A549 (cell line): ENCODE measurements around the gene SUPT20H. TPM values are rescaled to one million over a fixed set of nuclear protein-coding genes. Genes with fewer than 3 reads are reported as not detected.

Source experiments
- ATAC-seq, 2 experiments: fragments of 200-7000 bp in 1 of 2; fragments of >200 bp in 1 of 2; cut with Nextera tagmentation in 1 of 2; cut with Tn5 transposase in 1 of 2; 3 replicates each; pipeline versions ENCODE4 v1.8.0 to v1.9.1; 2018 to 2020; ENCODE audit warnings: mild to moderate bottlenecking in 1 of 2, moderate library complexity in 1 of 2
- CTCF ChIA-PET: fragments of 300-600 bp; sonication (Branson Sonifier 250); formaldehyde crosslinking; extraction: SDS; loops from one replicate; lab custom pipeline; 2021; ENCODE audit warnings: antibody characterized with exemption, inconsistent platforms; lab: Yijun Ruan, JAX
- POLR2A ChIA-PET: fragments of 350-600 bp; formaldehyde crosslinking; extraction: SDS; loops from one replicate; lab custom pipeline; 2021; ENCODE audit warnings: antibody characterized with exemption, inconsistent platforms; lab: Yijun Ruan, JAX
- DNase-seq, 2 experiments: peaks; one replicate each; pipeline versions ENCODE4 v3.0.0 to v3.0.0-alpha.2; 2011 to 2016; ENCODE audit warnings: low read depth in 1 of 2, low spot score in 1 of 2
- FAIRE-seq: peaks from 2 replicates; lab custom pipeline; 2011; peaks lifted over from hg19 to GRCh38; lab: Jason Lieb, UNC
- H3K27ac ChIP-seq, 2 experiments: fragments of >200 bp; sonication (Bioruptor Twin); formaldehyde crosslinking; 3 replicates each; pipeline ENCODE4 v1.5.1; 2016 to 2017
- H3K4me1 ChIP-seq: fragments of >200 bp; sonication (Bioruptor Twin); formaldehyde crosslinking; 3 replicates; pipeline ENCODE4 v1.6.1; 2016
- H3K4me2 ChIP-seq: fragments of >200 bp; sonication (Bioruptor Twin); formaldehyde crosslinking; 3 replicates; pipeline ENCODE4 v1.6.1; 2016
- H3K4me3 ChIP-seq: fragments of >200 bp; sonication (Bioruptor Twin); formaldehyde crosslinking; 3 replicates; pipeline ENCODE4 v1.5.1; 2016
- H3K9me3 ChIP-seq: fragments of >200 bp; sonication (Bioruptor Twin); formaldehyde crosslinking; 3 replicates; pipeline ENCODE4 v1.6.1; 2016
- BHLHE40 ChIP-seq: IDR thresholded peaks from 2 replicates; pipeline ENCODE4 v1.6.1; 2012; ENCODE audit warnings: low read depth, low read length, inconsistent platforms
- CBX2 ChIP-seq: fragments of 200-600 bp; sonication (generic); IDR thresholded peaks from 2 replicates; pipeline ENCODE4 v1.6.1; 2016; ENCODE audit warnings: low read depth, mild to moderate bottlenecking, borderline replicate concordance
- EHF ChIP-seq: fragments of 250-450 bp; sonication (Bioruptor Pico); IDR thresholded peaks from 2 replicates; pipeline ENCODE4 v1.5.0; 2020; ENCODE audit warnings: mild to moderate bottlenecking
- EHMT2 ChIP-seq: fragments of 200-600 bp; sonication (generic); IDR thresholded peaks from 2 replicates; pipeline ENCODE4 v1.6.1; 2016; ENCODE audit warnings: antibody characterized with exemption, low read depth, mild to moderate bottlenecking, moderate library complexity
- ELK1 ChIP-seq: fragments of 150-350 bp; IDR thresholded peaks from 2 replicates; pipeline ENCODE4 v1.6.1; 2014; ENCODE audit warnings: low read depth, mild to moderate bottlenecking, low read length
- FOSB ChIP-seq: fragments of 250-450 bp; sonication (Bioruptor Pico); IDR thresholded peaks from 2 replicates; pipeline ENCODE4 v1.5.0; 2020; ENCODE audit warnings: mild to moderate bottlenecking, moderate library complexity
- FOSL2 ChIP-seq, 2 experiments: fragments of 450-650 bp in 1 of 2; fragments of >200 bp in 1 of 2; sonication (Bioruptor Twin) in 1 of 2; formaldehyde crosslinking; IDR thresholded peaks; 2 replicates each; pipeline versions ENCODE4 v1.5.0 to v1.6.1; 2016 to 2020; ENCODE audit warnings: mild to moderate bottlenecking in 1 of 2, moderate library complexity in 1 of 2
- FOXS1 ChIP-seq: fragments of 250-450 bp; sonication (Bioruptor Pico); IDR thresholded peaks from 2 replicates; pipeline ENCODE4 v1.5.0; 2020; ENCODE audit warnings: mild to moderate bottlenecking, moderate library complexity
- HOXB13 ChIP-seq: fragments of 250-450 bp; sonication (Bioruptor Pico); IDR thresholded peaks from 2 replicates; pipeline ENCODE4 v1.5.0; 2020; ENCODE audit warnings: low read depth, mild to moderate bottlenecking, moderate library complexity
- HOXB5 ChIP-seq: fragments of 250-450 bp; sonication (Bioruptor Pico); IDR thresholded peaks from 2 replicates; pipeline ENCODE4 v1.5.0; 2020; ENCODE audit warnings: mild to moderate bottlenecking, moderate library complexity
- JUN ChIP-seq, 2 experiments: fragments of >200 bp; sonication (Bioruptor Twin); formaldehyde crosslinking; IDR thresholded peaks; 2 replicates in 1 of 2; 3 replicates in 1 of 2; pipeline ENCODE4 v1.6.1; 2016 to 2017
- JUNB ChIP-seq: fragments of >200 bp; sonication (Bioruptor Twin); formaldehyde crosslinking; IDR thresholded peaks from 2 replicates; pipeline ENCODE4 v1.6.1; 2016
- KDM5A ChIP-seq: fragments of 200-600 bp; sonication (generic); IDR thresholded peaks from 2 replicates; pipeline ENCODE4 v1.6.1; 2016; ENCODE audit warnings: antibody characterized with exemption, mild to moderate bottlenecking
- MAX ChIP-seq: IDR thresholded peaks from 2 replicates; pipeline ENCODE4 v1.6.1; 2012
- MYC ChIP-seq: IDR thresholded peaks from 2 replicates; pipeline ENCODE4 v1.6.1; 2012; ENCODE audit warnings: mild to moderate bottlenecking, inconsistent platforms, low read length, improper control_type of control experiment, borderline replicate concordance
- NFE2L2 ChIP-seq: fragments of 150-350 bp; conservative IDR thresholded peaks from 2 replicates; pipeline ENCODE4 v1.6.1; 2014; ENCODE audit warnings: low read length
- NPAS2 ChIP-seq: fragments of 250-450 bp; sonication (Bioruptor Pico); IDR thresholded peaks from 2 replicates; pipeline ENCODE4 v1.8.0; 2022; ENCODE audit warnings: mild to moderate bottlenecking, moderate library complexity, borderline replicate concordance
- NR3C1 ChIP-seq: fragments of >200 bp; sonication (Bioruptor Twin); formaldehyde crosslinking; IDR thresholded peaks from 3 replicates; pipeline ENCODE4 v1.6.1; 2017
- PBX3 ChIP-seq: IDR thresholded peaks from 2 replicates; pipeline ENCODE4 v1.6.1; 2012
- POLR2A ChIP-seq: IDR thresholded peaks from 2 replicates; pipeline ENCODE4 v1.6.1; 2012; ENCODE audit warnings: mild to moderate bottlenecking, low read length
- RAD21 ChIP-seq, 2 experiments: fragments of >200 bp in 1 of 2; sonication (Bioruptor Twin) in 1 of 2; formaldehyde crosslinking in 1 of 2; IDR thresholded peaks in 1 of 2; conservative IDR thresholded peaks in 1 of 2; 2 replicates in 1 of 2; 3 replicates in 1 of 2; pipeline ENCODE4 v1.6.1; 2012 to 2018; ENCODE audit warnings: inconsistent platforms in 1 of 2
- RARB ChIP-seq: fragments of 250-450 bp; sonication (Bioruptor Pico); IDR thresholded peaks from 2 replicates; pipeline ENCODE4 v1.8.0; 2021; ENCODE audit warnings: mild to moderate bottlenecking, moderate library complexity
- RNF2 ChIP-seq: fragments of 200-600 bp; sonication (generic); IDR thresholded peaks from 2 replicates; pipeline ENCODE4 v1.6.1; 2016; ENCODE audit warnings: low read depth, mild to moderate bottlenecking, antibody characterized with exemption, moderate library complexity, borderline replicate concordance
- SMC3 ChIP-seq: fragments of >200 bp; sonication (Bioruptor Twin); formaldehyde crosslinking; IDR thresholded peaks from 3 replicates; pipeline ENCODE4 v1.6.1; 2018; ENCODE audit warnings: inconsistent platforms
- SREBF2 ChIP-seq: fragments of 450-650 bp; IDR thresholded peaks from 2 replicates; pipeline ENCODE4 v1.6.1; 2014; ENCODE audit warnings: mild to moderate bottlenecking, moderate library complexity
- TFCP2L1 ChIP-seq: fragments of 250-450 bp; sonication (Bioruptor Pico); IDR thresholded peaks from 2 replicates; pipeline ENCODE4 v1.5.0; 2021; ENCODE audit warnings: mild to moderate bottlenecking
- TP53 ChIP-seq: fragments of 250-450 bp; sonication (Bioruptor Pico); IDR thresholded peaks from 2 replicates; pipeline ENCODE4 v1.5.0; 2021; ENCODE audit warnings: mild to moderate bottlenecking, moderate library complexity
- ZC3H11A ChIP-seq: fragments of 450-650 bp; IDR thresholded peaks from 2 replicates; pipeline ENCODE4 v1.6.1; 2014; ENCODE audit warnings: antibody characterized with exemption, mild to moderate bottlenecking
- ZNF302 ChIP-seq: fragments of 250-450 bp; sonication (Bioruptor Pico); IDR thresholded peaks from 2 replicates; pipeline ENCODE4 v1.9.0; 2021; ENCODE audit warnings: inconsistent platforms, mild to moderate bottlenecking, moderate library complexity
- ZSCAN20 ChIP-seq: fragments of 250-450 bp; sonication (Bioruptor Pico); IDR thresholded peaks from 2 replicates; pipeline ENCODE4 v1.8.0; 2022; ENCODE audit warnings: mild to moderate bottlenecking, moderate library complexity
- polyA plus RNA-seq, 4 experiments: library from polyadenylated mRNA; depleted of rRNA in 3 of 4; stranded (reverse); fragments of >200 nt; fragmentation: RNase III in 1 of 4; extraction: RNeasy Plus Mini Kit Qiagen cat#74134 plus additional on column Dnase treatment in 1 of 4; gene quantifications; 2 replicates in 3 of 4; 3 replicates in 1 of 4; pipeline ENCODE4 v1.2.3, GENCODE V29; 2011 to 2017

SUPT20H gene
- polyA plus RNA-seq, 2 of the 4 experiments (the other 2 are of a cell fraction), result 26.2 to 50.9 TPM

- FAIRE-seq (no peak), ATAC-seq (no peak), DNase-seq (no peak)
- ChIA-PET POLR2A (no interaction called here), CTCF (no interaction called here)
- H3K9me3 ChIP-seq, result no peaks in the 10 kb centered on the region
- H3K27ac ChIP-seq, result no peak overlapping the region
- H3K4me3 ChIP-seq, result no peak overlapping the region
- no peaks in the 10 kb centered on the region for H3K4me1 ChIP-seq
- no peak overlapping the region for H3K4me2 ChIP-seq
- no peak for TF ChIP-seq RAD21 (conservative IDR thresholded peaks at IDR 0.05 in 1 of 2, IDR thresholded peaks at IDR 0.05 in 1 of 2)
- TF ChIP-seq RNF2, result no peak
- TF ChIP-seq MAX, result no peak
- no peak for TF ChIP-seq SMC3
- TF ChIP-seq ZNF302, result no peak
- TF ChIP-seq EHF (CRISPR knock-in tag), result no peak
- TF ChIP-seq FOXS1, result no peak
- no peak for TF ChIP-seq JUNB
- no peak for TF ChIP-seq NFE2L2
- TF ChIP-seq ELK1, result no peak
- no peak for TF ChIP-seq FOSL2 (IDR thresholded peaks at IDR 0.05)
- TF ChIP-seq FOSL2 (CRISPR knock-in tag; IDR thresholded peaks at IDR 0.05), result no peak
These were observed 18.7 kb downstream of the SUPT20H start for GRCh38 chr13:37040789-37041188.

- Histone ChIP-seq H3K4me1 (no peaks in the 10 kb centered on the region), H3K27ac (no peak overlapping the region), H3K4me3 (no peak overlapping the region), H3K9me3 (no peaks in the 10 kb centered on the region), H3K4me2 (no peak overlapping the region)
- no peak for ATAC-seq
- TF ChIP-seq MYC (no peak), CBX2 (no peak), SREBF2 (no peak), RARB (CRISPR knock-in tag) (no peak), NPAS2 (CRISPR knock-in tag) (no peak), BHLHE40 (no peak), HOXB13 (CRISPR knock-in tag) (no peak), RAD21 (conservative IDR thresholded peaks at IDR 0.05 in 1 of 2, IDR thresholded peaks at IDR 0.05 in 1 of 2) (no peak), TFCP2L1 (no peak), PBX3 (no peak), ZC3H11A (no peak), EHMT2 (no peak), KDM5A (no peak), TP53 (CRISPR knock-in tag) (no peak), NR3C1 (no peak), POLR2A (no peak), HOXB5 (no peak), JUN (IDR thresholded peaks at IDR 0.05) (no peak), FOSB (no peak), ZSCAN20 (CRISPR knock-in tag) (no peak)
- POLR2A ChIA-PET, result no interaction called here
- no peak for FAIRE-seq
- no peak for DNase-seq
- CTCF ChIA-PET, result no interaction called here
These were observed 19.6 kb downstream of the SUPT20H start for GRCh38 chr13:37039896-37040295.
